HG03460 (cell line): ENCODE measurements around the gene EVC2.

Experiments used
- ATAC-seq: cut with Tn5 transposase; IDR thresholded peaks from one replicate; pipeline ENCODE4 v1.9.1; 2021; ENCODE audit not compliant: unreplicated experiment

EVC2 gene

DNA sequence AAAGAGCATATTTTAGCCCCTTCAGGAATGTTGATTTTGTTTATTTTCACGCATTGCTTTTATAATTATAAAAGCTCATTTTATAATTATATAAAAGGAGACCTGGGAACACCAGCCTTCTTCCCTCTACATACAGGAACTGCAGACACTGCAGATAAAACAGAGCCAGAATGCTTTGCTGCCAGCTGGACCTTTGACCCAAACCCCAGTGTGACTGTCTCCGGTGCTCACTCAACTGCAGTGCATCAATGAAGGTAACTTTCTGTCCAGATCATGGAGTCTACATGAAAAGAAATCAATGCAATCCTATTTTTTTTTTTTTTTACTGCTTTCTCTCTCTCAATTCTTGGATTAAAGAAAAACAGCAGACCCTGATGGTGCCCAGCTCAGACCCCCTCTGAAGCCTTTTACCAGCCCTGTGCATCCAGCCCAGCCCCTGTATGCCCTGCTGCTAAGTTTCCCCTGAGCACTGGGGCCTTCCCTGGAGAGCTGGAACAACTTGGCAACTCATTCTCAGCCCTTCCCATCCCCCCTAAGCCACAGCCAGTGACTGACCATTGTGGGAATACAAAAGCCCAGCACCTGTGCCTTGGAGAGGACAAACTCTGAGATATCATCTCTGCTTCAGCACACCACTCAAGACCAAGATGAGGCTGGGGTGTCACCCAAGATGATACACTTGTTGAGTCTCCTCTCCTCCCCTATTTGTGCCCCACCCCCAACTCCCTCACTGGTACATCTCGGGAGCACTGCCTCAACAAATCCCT lies 182.1 kb downstream of the EVC2 start:
- no peak for ATAC-seq

DNA sequence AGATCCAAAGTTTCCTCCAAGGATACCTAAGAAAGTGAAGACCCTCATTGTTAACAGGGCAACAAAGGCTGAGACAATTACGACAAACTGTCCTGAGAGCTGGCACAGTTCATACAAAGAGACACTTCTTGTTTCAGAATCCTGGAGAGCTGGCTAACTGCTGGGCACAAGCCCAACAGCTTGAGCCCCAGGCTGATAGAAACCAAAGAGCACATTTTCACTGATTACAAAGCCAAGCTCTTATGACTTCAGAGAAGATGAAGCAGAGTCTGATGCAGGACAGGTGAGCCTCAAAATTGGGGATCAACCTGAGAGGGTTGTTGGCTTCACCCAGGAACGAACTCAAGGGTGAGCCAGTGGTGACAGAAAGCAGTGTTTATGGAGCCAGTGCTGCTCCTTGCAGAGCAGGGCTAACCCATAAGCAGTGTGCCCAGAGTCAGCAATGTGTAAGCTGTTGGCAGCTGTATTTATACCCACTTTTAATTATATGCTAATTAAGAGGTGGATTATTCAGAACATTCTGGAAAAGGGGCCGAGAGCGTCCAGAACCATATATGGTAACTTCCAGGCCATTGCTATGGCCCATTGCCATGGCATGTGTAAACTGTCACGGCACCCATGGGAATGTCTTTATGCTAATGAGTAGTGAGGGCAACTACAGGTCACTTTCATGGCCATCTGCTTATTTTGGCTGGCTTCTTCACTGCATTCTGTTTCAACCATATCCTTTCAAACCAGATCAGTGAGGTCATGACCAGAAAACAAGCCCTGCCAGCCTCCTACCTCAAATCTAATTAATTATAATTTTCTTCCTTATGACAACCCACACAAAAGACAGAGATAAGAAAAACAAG lies 183.7 kb downstream of the EVC2 start:
- no peak for ATAC-seq

DNA sequence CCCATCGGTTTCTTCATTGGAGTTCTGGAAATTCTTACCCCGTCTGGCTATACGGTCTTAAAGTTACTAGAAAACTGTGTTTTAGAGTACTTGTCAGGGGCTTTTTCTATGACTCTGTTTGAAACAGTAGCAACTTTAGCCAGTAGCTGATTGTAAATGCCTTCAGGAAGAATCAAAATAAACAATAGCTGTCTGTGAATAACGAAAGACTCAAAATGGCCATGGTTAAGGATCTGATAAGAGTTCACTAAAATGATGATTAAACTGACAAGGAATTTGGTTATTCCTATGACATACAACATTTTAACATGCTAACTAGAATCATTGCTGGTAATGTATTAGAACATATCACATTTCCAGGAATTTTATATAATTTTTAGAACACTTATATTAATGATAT lies 191.0 kb downstream of the EVC2 start:
- no peak for ATAC-seq

DNA sequence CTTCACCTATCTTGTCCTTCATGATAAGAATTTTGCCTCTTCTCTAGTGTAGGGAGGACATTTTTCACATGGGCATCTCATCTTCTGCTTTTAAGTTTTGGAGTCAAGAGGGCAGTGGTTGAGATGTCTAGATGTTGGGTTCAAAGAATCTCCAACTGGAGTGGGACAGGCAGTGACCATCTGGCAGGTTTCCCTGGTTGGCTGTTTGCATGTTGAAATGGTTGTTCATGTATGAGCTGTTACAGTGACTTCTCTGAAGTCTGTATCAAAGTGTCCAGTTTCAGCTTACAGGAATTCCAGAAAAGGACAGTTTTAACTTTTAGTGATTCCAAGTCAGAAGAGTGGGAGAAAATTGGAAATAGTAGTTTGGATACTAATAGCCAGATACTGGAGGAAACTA lies 192.7 kb downstream of the EVC2 start:
- ATAC-seq = no peak
